ENCODE measurements around the gene FOXQ1. TPM values are rescaled to one million over a fixed set of nuclear protein-coding genes. Genes with fewer than 3 reads are reported as not detected.
A peak's percentile ranks its signal among the peaks of the same experiment; 100 is the strongest.

Gene FOXQ1
- total RNA-seq, 1 donor from 2014 or later, result not detected

DNA sequence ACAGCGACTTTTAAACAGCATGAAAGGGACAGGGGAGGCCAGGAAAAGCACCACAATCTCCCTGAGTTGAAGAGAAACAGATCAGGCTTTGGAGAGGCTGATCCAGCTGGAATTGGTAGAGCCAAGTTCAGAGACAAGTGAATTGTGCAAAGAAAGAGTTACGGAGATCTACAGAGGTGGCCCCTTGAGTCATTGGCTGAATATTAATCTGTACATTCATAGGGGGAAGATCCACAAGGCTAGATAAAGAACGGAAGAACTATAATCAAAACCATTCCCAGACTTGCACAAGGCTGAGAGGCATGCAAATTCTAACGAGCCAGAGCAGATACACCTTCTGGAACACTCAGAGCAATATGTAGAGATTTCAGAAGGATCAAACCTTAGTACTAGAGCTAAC lies 14.2 kb upstream of the FOXQ1 start:
- CTCF ChIA-PET, result no interaction called here

DNA sequence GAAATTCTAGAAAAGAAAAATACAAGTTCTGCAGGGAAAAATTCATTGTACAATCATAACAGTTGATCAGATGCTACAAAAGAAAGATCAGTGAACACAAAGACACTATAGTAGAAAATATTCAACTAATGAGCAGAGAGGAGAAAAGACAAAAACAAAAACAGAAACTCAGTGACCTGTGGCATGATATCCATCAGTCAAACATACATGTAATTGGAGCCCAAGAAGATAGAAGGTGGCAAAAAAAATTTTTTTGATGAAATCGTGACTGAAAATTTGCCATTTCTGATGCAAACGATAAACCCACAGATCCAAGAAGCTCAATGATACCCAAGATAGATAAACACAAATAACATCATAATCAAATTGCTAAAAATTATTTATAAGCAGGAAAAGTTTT lies 13.1 kb upstream of the FOXQ1 start:
- H3K36me3 Mint-ChIP-seq (ENCODE audit: low read depth), result no peaks in the 10 kb centered on the region
- TF ChIP-seq, protein P1, sequence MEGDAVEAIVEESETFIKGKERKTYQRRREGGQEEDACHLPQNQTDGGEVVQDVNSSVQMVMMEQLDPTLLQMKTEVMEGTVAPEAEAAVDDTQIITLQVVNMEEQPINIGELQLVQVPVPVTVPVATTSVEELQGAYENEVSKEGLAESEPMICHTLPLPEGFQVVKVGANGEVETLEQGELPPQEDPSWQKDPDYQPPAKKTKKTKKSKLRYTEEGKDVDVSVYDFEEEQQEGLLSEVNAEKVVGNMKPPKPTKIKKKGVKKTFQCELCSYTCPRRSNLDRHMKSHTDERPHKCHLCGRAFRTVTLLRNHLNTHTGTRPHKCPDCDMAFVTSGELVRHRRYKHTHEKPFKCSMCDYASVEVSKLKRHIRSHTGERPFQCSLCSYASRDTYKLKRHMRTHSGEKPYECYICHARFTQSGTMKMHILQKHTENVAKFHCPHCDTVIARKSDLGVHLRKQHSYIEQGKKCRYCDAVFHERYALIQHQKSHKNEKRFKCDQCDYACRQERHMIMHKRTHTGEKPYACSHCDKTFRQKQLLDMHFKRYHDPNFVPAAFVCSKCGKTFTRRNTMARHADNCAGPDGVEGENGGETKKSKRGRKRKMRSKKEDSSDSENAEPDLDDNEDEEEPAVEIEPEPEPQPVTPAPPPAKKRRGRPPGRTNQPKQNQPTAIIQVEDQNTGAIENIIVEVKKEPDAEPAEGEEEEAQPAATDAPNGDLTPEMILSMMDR (IDR thresholded peaks at IDR 0.05), result no peak
- peaks cover 32% of the 10 kb centered on the region for H3K27me3 Mint-ChIP-seq
- ATAC-seq (ENCODE audit: low read depth) (no peak), DNase-seq (no peak)
- POLR2A ChIA-PET, result no interaction called here
- CTCF ChIA-PET, result no interaction called here
- no peak overlapping the region for H3K27ac Mint-ChIP-seq
- no peak overlapping the region for H3K4me3 Mint-ChIP-seq
- H3K9me3 Mint-ChIP-seq, result peaks cover 12% of the 10 kb centered on the region
- intact Hi-C loops (cut with micrococcal nuclease), result no loop called here
- H3K4me1 Mint-ChIP-seq, result no peaks in the 10 kb centered on the region

More for the DNA sequence above, 14.2 kb upstream of the FOXQ1 start:
- POLR2A ChIA-PET, result no interaction called here
- no peak for ATAC-seq (ENCODE audit: low read depth)
- H3K9me3 Mint-ChIP-seq, result peaks cover 8% of the 10 kb centered on the region
- intact Hi-C loops (cut with micrococcal nuclease), result no loop called here
- H3K36me3 Mint-ChIP-seq (ENCODE audit: low read depth), result no peaks in the 10 kb centered on the region
- H3K4me3 Mint-ChIP-seq, result no peak overlapping the region
- H3K27me3 Mint-ChIP-seq, result peaks cover 28% of the 10 kb centered on the region
- TF ChIP-seq, protein P1 (IDR thresholded peaks at IDR 0.05), result no peak
- DNase-seq, result no peak
- H3K27ac Mint-ChIP-seq, result no peak overlapping the region
- no peaks in the 10 kb centered on the region for H3K4me1 Mint-ChIP-seq

DNA sequence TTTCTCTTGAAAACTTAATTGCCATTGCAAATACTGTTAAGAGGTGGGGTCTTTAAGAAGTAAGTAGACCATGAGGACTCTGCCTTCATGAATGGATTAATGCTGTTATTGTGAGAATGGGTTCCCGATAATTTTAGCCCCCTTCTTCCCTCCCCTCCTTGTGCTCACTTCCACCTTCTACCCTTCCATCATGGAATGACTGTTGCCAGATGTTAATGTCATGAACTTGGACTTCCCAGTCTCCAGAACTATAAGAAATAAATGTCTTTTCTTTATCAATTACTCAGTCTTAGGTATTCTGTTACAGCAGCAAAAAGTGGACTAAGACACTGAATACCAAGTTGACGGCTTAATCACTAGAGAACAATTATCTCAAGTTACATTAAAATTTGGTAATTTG lies 5.8 kb upstream of the FOXQ1 start:
- ATAC-seq (ENCODE audit: low read depth) (no peak), DNase-seq (no peak)
- Mint-ChIP-seq H3K4me1 (peaks cover 7% of the 10 kb centered on the region), H3K9me3 (peaks cover 19% of the 10 kb centered on the region), H3K36me3 (ENCODE audit: low read depth) (no peaks in the 10 kb centered on the region), H3K4me3 (no peak overlapping the region), H3K27ac (no peak overlapping the region), H3K27me3 (peaks cover 66% of the 10 kb centered on the region)
- POLR2A ChIA-PET, result no interaction called here
- CTCF ChIA-PET, result no interaction called here
- TF ChIP-seq, protein P1 (IDR thresholded peaks at IDR 0.05), result no peak
- intact Hi-C loops (cut with micrococcal nuclease), result no loop called here

DNA sequence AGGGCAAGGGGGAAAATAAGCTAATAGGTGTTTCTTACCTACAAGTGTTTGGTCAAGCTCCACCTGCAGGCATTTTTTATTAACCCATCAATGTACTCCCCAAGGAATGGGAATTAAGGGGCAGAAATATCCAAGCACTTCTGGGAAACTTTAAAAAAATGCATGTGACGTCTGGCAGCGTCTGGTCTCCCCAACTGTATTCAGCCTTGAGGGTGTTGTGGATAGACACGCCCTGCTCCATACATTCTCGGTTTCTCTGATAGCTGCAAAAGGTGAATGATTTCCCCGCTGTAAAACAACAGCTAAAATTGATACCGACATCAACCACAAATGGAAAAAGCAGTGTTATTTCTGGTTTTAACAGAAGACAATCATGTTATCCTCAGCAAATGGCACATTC lies 2.5 kb upstream of the FOXQ1 start:
- intact Hi-C loops (cut with micrococcal nuclease), result no loop called here
- peaks cover 61% of the 10 kb centered on the region for H3K27me3 Mint-ChIP-seq
- H3K27ac Mint-ChIP-seq, result no peak overlapping the region
- ATAC-seq (ENCODE audit: low read depth), result no peak
- no peaks in the 10 kb centered on the region for H3K36me3 Mint-ChIP-seq (ENCODE audit: low read depth)
- H3K4me1 Mint-ChIP-seq, result peaks cover 19% of the 10 kb centered on the region
- H3K4me3 Mint-ChIP-seq, result no peak overlapping the region
- ChIA-PET POLR2A (no interaction called here), CTCF (no interaction called here)
- H3K9me3 Mint-ChIP-seq, result peaks cover 5% of the 10 kb centered on the region
- no peak for DNase-seq
- TF ChIP-seq, protein P1 (IDR thresholded peaks at IDR 0.05), result no peak

DNA sequence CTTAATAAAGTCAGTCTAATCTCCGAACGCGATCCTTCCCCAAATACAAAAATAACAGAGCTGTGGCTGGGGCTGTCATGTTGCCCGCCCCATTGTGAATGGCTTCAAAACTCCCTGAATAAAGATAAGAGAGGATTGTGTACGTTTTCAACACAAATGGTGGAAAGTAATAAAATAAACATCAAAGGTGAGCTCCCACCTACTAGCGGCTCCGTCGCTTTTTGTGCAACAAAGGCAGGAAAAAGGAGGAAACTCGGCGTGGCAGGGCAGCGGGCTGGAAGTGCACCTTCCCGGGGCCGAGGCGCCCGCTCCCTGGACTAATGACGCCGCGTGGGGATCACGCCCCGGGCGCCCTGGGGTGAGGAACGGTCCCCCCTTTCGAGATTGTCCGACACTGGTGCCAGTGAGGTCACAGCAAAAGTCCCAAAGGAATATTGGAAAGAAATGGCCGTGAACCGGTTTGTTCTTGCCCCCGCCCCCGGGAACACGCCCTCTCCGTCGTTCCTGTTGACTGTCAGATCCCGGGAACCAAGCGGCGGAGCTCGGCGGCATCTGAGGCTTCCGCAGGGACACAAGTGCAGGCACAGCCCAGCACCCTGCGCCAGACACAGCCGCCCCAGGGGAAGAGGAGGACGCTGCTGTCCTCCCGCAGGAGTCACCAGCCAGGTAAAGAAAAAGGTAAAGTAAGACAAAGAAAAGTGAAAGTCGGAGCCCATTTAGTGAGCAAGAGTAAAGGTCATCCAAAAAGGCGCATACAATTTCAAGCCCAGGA lies 1.1 kb upstream of the FOXQ1 start:
- H3K4me1 Mint-ChIP-seq, result peaks cover 24% of the 10 kb centered on the region
- POLR2A ChIA-PET, result no interaction called here
- peaks cover 4% of the 10 kb centered on the region for H3K9me3 Mint-ChIP-seq
- H3K27me3 Mint-ChIP-seq, result peaks cover 69% of the 10 kb centered on the region
- CTCF ChIA-PET, result no interaction called here
- no peak overlapping the region for H3K27ac Mint-ChIP-seq
- intact Hi-C loops (cut with micrococcal nuclease), result no loop called here
- no peak for DNase-seq
- no peaks in the 10 kb centered on the region for H3K36me3 Mint-ChIP-seq (ENCODE audit: low read depth)
- H3K4me3 Mint-ChIP-seq, result peak overlapping the region; percentile 21
- TF ChIP-seq, protein P1 (IDR thresholded peaks at IDR 0.05), result no peak
- ATAC-seq (ENCODE audit: low read depth), result no peak

Data from activated B cell treated with CpG ODN at 0.5 μM for 24 hours (primary cell).